HEK293 (cell line): ENCODE results near the gene CRABP2.

Experiments
- CTCF ChIP-seq: fragments of 450-650 bp; formaldehyde crosslinking; IDR thresholded peaks from 2 replicates; pipeline ENCODE4 v1.5.1; 2016; ENCODE audit warnings: missing biosample characterization, missing genetic modification characterization
- KLF1 ChIP-seq: fragments of 450-650 bp; formaldehyde crosslinking; IDR thresholded peaks from 2 replicates; pipeline ENCODE4 v1.5.1; 2016; ENCODE audit warnings: missing biosample characterization, missing genetic modification characterization
- ZEB2 ChIP-seq: fragments of 450-650 bp; formaldehyde crosslinking; IDR thresholded peaks from 2 replicates; pipeline ENCODE4 v1.5.1; 2016; ENCODE audit warnings: missing biosample characterization, missing genetic modification characterization
- ZNF274 ChIP-seq, 2 experiments: fragments of 200-500 bp in 1 of 2; fragments of 450-650 bp in 1 of 2; sonication (Bioruptor generic) in 1 of 2; formaldehyde crosslinking in 1 of 2; IDR thresholded peaks; 2 replicates each; pipeline versions ENCODE4 v1.5.1 to v1.6.1; 2014 to 2016; ENCODE audit warnings: borderline replicate concordance in 1 of 2, inconsistent platforms in 1 of 2, low read length in 1 of 2, missing biosample characterization in 1 of 2, missing genetic modification characterization in 1 of 2
- TF ChIP-seq, protein P1 (sequence below): fragments of 450-650 bp; formaldehyde crosslinking; IDR thresholded peaks from 2 replicates; pipeline ENCODE4 v1.5.1; 2016; ENCODE audit warnings: missing biosample characterization, missing genetic modification characterization

DNA sequence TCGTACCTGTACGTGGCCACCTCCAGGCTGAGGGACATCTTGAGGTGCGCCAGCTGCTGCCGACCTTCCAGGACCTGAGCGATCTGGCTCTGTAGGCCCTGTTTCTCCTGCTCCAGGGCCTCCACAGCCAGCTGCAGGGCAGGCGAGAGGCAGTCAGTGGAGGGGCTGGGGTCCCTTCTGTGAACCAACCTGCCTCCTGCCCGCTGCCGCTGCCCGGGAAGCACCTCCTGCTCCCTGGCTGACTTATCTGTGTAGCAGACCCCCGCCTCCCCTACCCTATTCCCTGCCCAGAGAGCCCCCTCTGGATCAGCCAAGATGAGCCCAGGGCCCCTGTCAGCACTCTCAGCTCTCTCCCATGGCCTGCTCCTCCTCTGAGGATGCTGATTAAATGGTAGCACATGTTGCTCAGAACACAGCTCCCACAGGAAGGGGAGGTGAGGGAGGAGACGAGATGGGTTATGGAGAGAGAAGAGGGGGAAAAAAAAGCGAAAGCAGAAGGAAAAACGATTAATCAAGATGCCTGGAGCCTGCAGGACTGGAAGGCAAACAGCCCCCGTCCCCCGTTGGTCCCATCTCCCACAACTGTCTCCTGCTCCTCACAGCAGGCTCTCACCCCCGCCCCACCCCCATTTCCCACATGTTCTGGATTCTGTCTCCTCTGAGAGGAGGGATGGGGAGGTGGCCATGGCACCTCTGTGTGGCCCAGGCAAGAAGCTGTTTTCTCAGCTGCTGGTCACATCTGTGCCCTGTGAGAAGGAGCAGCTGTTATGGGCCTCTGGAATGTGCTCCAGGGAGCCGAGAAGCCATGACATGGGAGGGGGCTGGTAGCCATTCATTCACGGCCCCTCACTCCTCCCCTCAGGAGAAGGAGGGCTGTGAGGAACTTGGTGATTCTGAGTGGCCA lies 29.9 kb downstream of the CRABP2 start:
- TF ChIP-seq ZNF274 (IDR thresholded peaks at IDR 0.05; ENCODE audit: low read length): no peak
- no peak for TF ChIP-seq ZNF274 (tag by site-specific recombination; IDR thresholded peaks at IDR 0.05; ENCODE audit: borderline replicate concordance)
- no peak for TF ChIP-seq CTCF (tag by site-specific recombination)
- TF ChIP-seq ZEB2 (tag by site-specific recombination): no peak
- TF ChIP-seq, protein P1, sequence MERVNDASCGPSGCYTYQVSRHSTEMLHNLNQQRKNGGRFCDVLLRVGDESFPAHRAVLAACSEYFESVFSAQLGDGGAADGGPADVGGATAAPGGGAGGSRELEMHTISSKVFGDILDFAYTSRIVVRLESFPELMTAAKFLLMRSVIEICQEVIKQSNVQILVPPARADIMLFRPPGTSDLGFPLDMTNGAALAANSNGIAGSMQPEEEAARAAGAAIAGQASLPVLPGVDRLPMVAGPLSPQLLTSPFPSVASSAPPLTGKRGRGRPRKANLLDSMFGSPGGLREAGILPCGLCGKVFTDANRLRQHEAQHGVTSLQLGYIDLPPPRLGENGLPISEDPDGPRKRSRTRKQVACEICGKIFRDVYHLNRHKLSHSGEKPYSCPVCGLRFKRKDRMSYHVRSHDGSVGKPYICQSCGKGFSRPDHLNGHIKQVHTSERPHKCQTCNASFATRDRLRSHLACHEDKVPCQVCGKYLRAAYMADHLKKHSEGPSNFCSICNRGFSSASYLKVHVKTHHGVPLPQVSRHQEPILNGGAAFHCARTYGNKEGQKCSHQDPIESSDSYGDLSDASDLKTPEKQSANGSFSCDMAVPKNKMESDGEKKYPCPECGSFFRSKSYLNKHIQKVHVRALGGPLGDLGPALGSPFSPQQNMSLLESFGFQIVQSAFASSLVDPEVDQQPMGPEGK (tag by site-specific recombination): no peak
- TF ChIP-seq KLF1 (tag by site-specific recombination): no peak
